Panc1 (cell line): ENCODE data around the gene INVS. TPM values are rescaled to one million over a fixed set of nuclear protein-coding genes. Genes with fewer than 3 reads are reported as not detected.

Experiments used
- ATAC-seq: fragments of 200-7000 bp; cut with Tn5 transposase; 2 replicates; pipeline ENCODE4 v1.9.1; 2020; ENCODE audit warnings: mild to moderate bottlenecking, moderate library complexity
- BruUV-seq: library from RNA; stranded (reverse); fragments of 400-500 nt; replicated peaks from 2 replicates; lab custom pipeline; 2021; lab: Mats Ljungman, UMichigan
- CTCF ChIA-PET: fragments of 300-600 bp; sonication (Branson Sonifier 250); formaldehyde crosslinking; loops from one replicate; lab custom pipeline; 2022; ENCODE audit warnings: antibody characterized with exemption; lab: Charles Lee
- POLR2A ChIA-PET: fragments of 300-600 bp; sonication (Branson Sonifier 250); formaldehyde crosslinking; loops from one replicate; lab custom pipeline; 2022; ENCODE audit warnings: antibody characterized with exemption; lab: Charles Lee
- DNase-seq: peaks from one replicate; pipeline ENCODE4 v3.0.0-alpha.2; 2010; ENCODE audit warnings: low read depth, low spot score
- H3K27ac ChIP-seq: 2 replicates; pipeline ENCODE4 v1.5.1; 2011; ENCODE audit warnings: mild to moderate bottlenecking, low read length, inconsistent platforms
- H3K27me3 ChIP-seq: fragments of 200-500 bp; sonication (Bioruptor generic); 2 replicates; pipeline ENCODE4 v1.6.0; 2014; ENCODE audit warnings: low read length, inconsistent platforms; ENCODE audit not compliant: control insufficient read depth, insufficient read depth
- H3K36me3 ChIP-seq: fragments of 200-500 bp; sonication (Bioruptor generic); 2 replicates; pipeline ENCODE4 v1.5.1; 2014; ENCODE audit warnings: inconsistent platforms, mild to moderate bottlenecking, low read length, moderate library complexity; ENCODE audit not compliant: control insufficient read depth, insufficient read depth
- H3K4me1 ChIP-seq: 2 replicates; pipeline ENCODE4 v1.5.1; 2011; ENCODE audit warnings: inconsistent platforms, mild to moderate bottlenecking, low read length, moderate library complexity; ENCODE audit not compliant: control insufficient read depth, insufficient read depth
- H3K4me3 ChIP-seq, 2 experiments: 2 replicates each; pipeline ENCODE4 v1.5.1; 2011 to 2012; ENCODE audit warnings: low read depth in 2 of 2, low read length in 2 of 2, mild to moderate bottlenecking in 2 of 2, inconsistent platforms in 1 of 2, moderate library complexity in 1 of 2
- H3K9me3 ChIP-seq: fragments of 200-500 bp; sonication (Bioruptor generic); 2 replicates; pipeline ENCODE4 v1.5.1; 2014; ENCODE audit warnings: low read depth, mild to moderate bottlenecking, inconsistent platforms, low read length, moderate library complexity; ENCODE audit not compliant: control insufficient read depth, insufficient read depth
- POLR2AphosphoS5 ChIP-seq: IDR thresholded peaks from 2 replicates; pipeline ENCODE4 v1.6.1; 2012; ENCODE audit warnings: mild to moderate bottlenecking, low read depth, low read length, moderate library complexity
- REST ChIP-seq, 2 experiments: IDR thresholded peaks; 2 replicates each; pipeline ENCODE4 v1.6.1; 2011 to 2012; ENCODE audit warnings: low read depth in 2 of 2, control low read depth in 1 of 2, low read length in 1 of 2, mild to moderate bottlenecking in 1 of 2, moderate library complexity in 1 of 2; ENCODE audit not compliant: insufficient read depth in 1 of 2
- SIN3A ChIP-seq: IDR thresholded peaks from 2 replicates; pipeline ENCODE4 v1.6.1; 2012; ENCODE audit warnings: low read depth, mild to moderate bottlenecking, low read length, moderate library complexity, borderline replicate concordance; ENCODE audit not compliant: insufficient read depth
- TCF7L2 ChIP-seq: IDR thresholded peaks from 2 replicates; pipeline ENCODE4 v1.6.1; 2011; ENCODE audit warnings: mild to moderate bottlenecking, low read depth, low read length, inconsistent platforms
- in situ Hi-C: cut with HindIII; loops from 2 replicates; pipeline ENCODE4 v1.10.0; 2016; ENCODE audit warnings: low sequenced_read_pairs, low pct_unique_long_range_greater_than_20kb
- intact Hi-C: fragments of 100-400 bp; cut with micrococcal nuclease; formaldehyde crosslinking; loops from one replicate; pipeline ENCODE4 v1.10.0; 2022; ENCODE audit not compliant: unreplicated experiment
- total RNA-seq: library from RNA; stranded (reverse); gene quantifications from one replicate; pipeline ENCODE4 v1.2.1, GENCODE V29; 2021; ENCODE audit not compliant: unreplicated experiment
- TF ChIP-seq, protein P1 (sequence below): fragments of 450-650 bp; IDR thresholded peaks from 2 replicates; pipeline ENCODE4 v1.5.1; 2017; ENCODE audit warnings: mild to moderate bottlenecking

INVS gene
- total RNA-seq, 1 experiment from 2014 or later = 8.2 TPM

DNA sequence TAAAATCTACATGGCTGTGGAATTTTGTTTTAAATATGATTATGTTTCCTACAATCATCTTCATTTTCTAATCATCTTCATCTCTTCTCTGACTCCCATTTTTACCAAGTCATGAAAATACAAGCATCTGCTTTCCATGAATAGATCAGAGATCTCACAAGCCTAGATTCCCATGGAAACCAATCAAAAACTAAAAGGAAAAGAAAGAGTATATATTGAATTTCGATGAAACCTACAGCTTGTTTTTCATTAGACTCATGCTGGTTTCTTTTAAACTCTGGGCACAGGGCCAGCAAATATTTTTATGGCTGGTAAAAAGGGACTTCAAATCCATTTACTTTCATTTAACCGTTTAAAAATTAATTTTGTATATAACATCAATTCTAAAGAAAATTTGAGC is 51.2 kb downstream of the INVS start:
- in situ Hi-C loops (no loop called here), intact Hi-C loops (no loop called here)
- Histone ChIP-seq H3K36me3 (no peaks in the 10 kb centered on the region), H3K4me1 (no peaks in the 10 kb centered on the region), H3K27ac (no peak overlapping the region), H3K4me3 (no peak overlapping the region), H3K27me3 (no peaks in the 10 kb centered on the region), H3K9me3 (no peaks in the 10 kb centered on the region)
- TF ChIP-seq, protein P1, sequence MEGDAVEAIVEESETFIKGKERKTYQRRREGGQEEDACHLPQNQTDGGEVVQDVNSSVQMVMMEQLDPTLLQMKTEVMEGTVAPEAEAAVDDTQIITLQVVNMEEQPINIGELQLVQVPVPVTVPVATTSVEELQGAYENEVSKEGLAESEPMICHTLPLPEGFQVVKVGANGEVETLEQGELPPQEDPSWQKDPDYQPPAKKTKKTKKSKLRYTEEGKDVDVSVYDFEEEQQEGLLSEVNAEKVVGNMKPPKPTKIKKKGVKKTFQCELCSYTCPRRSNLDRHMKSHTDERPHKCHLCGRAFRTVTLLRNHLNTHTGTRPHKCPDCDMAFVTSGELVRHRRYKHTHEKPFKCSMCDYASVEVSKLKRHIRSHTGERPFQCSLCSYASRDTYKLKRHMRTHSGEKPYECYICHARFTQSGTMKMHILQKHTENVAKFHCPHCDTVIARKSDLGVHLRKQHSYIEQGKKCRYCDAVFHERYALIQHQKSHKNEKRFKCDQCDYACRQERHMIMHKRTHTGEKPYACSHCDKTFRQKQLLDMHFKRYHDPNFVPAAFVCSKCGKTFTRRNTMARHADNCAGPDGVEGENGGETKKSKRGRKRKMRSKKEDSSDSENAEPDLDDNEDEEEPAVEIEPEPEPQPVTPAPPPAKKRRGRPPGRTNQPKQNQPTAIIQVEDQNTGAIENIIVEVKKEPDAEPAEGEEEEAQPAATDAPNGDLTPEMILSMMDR = no peak
- no peak for TF ChIP-seq SIN3A
- TF ChIP-seq TCF7L2 = no peak
- TF ChIP-seq REST (IDR thresholded peaks at IDR 0.05; ENCODE audit: insufficient read depth in 1 of 2, low read depth in 2 of 2, low read length in 1 of 2) = no peak
- no peak for TF ChIP-seq POLR2AphosphoS5
- CTCF ChIA-PET = no interaction called here
- DNase-seq = no peak
- BruUV-seq = no TSS peak
- ATAC-seq = no peak
- POLR2A ChIA-PET = interaction anchor here (0.6 kb wide), 1 partner anchor 1082 kb away, joined by 6 read pairs; no protein-coding TSS in a partner anchor

DNA sequence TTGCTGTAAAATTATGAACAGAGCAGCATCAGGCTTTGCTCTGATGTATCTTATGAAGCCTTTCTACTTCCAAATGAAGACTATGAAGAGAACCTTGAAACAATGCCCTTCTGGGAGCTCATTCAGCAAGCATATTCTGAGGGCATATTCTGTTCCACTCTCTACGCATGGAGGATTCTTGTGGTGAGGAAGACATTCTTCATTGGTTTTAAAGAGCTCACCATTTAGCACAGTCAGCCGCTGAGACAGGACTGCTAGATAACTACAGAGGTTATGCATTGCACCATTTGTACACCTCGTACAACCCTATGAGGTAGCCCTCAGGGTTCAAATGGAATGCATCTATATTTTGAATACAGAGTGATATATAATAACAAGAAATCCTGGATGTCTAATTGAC is 61.0 kb downstream of the INVS start:
- CTCF ChIA-PET = no interaction called here
- in situ Hi-C loops = no loop called here
- Histone ChIP-seq H3K27ac (no peak overlapping the region), H3K27me3 (no peaks in the 10 kb centered on the region), H3K36me3 (no peaks in the 10 kb centered on the region), H3K4me1 (no peaks in the 10 kb centered on the region), H3K9me3 (no peaks in the 10 kb centered on the region), H3K4me3 (no peak overlapping the region)
- intact Hi-C loops = no loop called here
- DNase-seq = no peak
- BruUV-seq = no TSS peak
- TF ChIP-seq, protein P1 = no peak
- TF ChIP-seq TCF7L2 = no peak
- no peak for TF ChIP-seq POLR2AphosphoS5
- no peak for TF ChIP-seq SIN3A
- no peak for TF ChIP-seq REST (IDR thresholded peaks at IDR 0.05; ENCODE audit: insufficient read depth in 1 of 2, low read depth in 2 of 2, low read length in 1 of 2)
- ATAC-seq = no peak
- POLR2A ChIA-PET = no interaction called here
